Right atrium auricular region (tissue), 2 donors: ENCODE measurements around the gene RPL18A. TPM values are rescaled to one million over a fixed set of nuclear protein-coding genes. Genes with fewer than 3 reads are reported as not detected.

Experiments used
- DNase-seq: peaks from one replicate; pipeline ENCODE4 v3.0.0-alpha.2; 2019; ENCODE audit warnings: low spot score
- H3K27ac ChIP-seq, 2 donors: fragments of 200-600 bp; sonication (generic); 1 replicate in 1 of 2; 2 replicates in 1 of 2; pipeline ENCODE4 v1.5.1; 2016 to 2019
- H3K27me3 ChIP-seq, 2 donors: fragments of 200-600 bp; sonication (generic); one replicate each; pipeline versions ENCODE4 v1.5.1 to v1.6.0; 2017 to 2019
- H3K36me3 ChIP-seq: fragments of 200-600 bp; sonication (generic); one replicate; pipeline ENCODE4 v1.5.1; 2016
- H3K4me1 ChIP-seq, 2 donors: fragments of 200-600 bp; sonication (generic); one replicate each; pipeline versions ENCODE4 v1.5.1 to v1.6.0; 2017 to 2019
- H3K4me3 ChIP-seq, 2 donors: fragments of 200-600 bp; sonication (generic); 1 replicate in 1 of 2; 2 replicates in 1 of 2; pipeline ENCODE4 v1.5.1; 2017 to 2019; ENCODE audit warnings: mild to moderate bottlenecking in 1 of 2, moderate library complexity in 1 of 2
- H3K9me3 ChIP-seq, 2 donors: fragments of 200-600 bp; sonication (generic); one replicate each; pipeline ENCODE4 v1.5.1; 2019
- CTCF ChIP-seq, 2 donors: fragments of 200-600 bp; sonication (generic); IDR thresholded peaks; one replicate each; pipeline ENCODE4 v1.5.1; 2019; ENCODE audit warnings: antibody characterized with exemption in 2 of 2
- total RNA-seq, 2 donors: library from RNA; depleted of rRNA; stranded (reverse); fragments of >200 nt; gene quantifications; one replicate each; pipeline ENCODE4 v1.1.0, GENCODE V29; 2016

The RPL18A gene
- total RNA-seq, 2 donors from 2014 or later: 496 to 916 TPM

GRCh38 chr19:17868669-17869068, 9.0 kb downstream of the RPL18A start:
- no peak for DNase-seq
- no peak overlapping the region for H3K4me3 ChIP-seq
- no peaks in the 10 kb centered on the region for H3K9me3 ChIP-seq
- TF ChIP-seq CTCF (IDR thresholded peaks at IDR 0.05): no peak
- peaks cover 24 to 27% of the 10 kb centered on the region in 2 donors for H3K27me3 ChIP-seq
- peaks cover 24% of the 10 kb centered on the region for H3K36me3 ChIP-seq
- H3K27ac ChIP-seq: no peak overlapping the region
- H3K4me1 ChIP-seq: peaks cover 0 to 19% of the 10 kb centered on the region in 2 donors

- H3K9me3 ChIP-seq: no peaks in the 10 kb centered on the region
- no peak for TF ChIP-seq CTCF (IDR thresholded peaks at IDR 0.05)
- peaks cover 28 to 31% of the 10 kb centered on the region in 2 donors for H3K27me3 ChIP-seq
- peaks cover 20% of the 10 kb centered on the region for H3K36me3 ChIP-seq
- no peak overlapping the region for H3K27ac ChIP-seq
- peaks cover 0 to 24% of the 10 kb centered on the region in 2 donors for H3K4me1 ChIP-seq
- DNase-seq: no peak
- no peak overlapping the region for H3K4me3 ChIP-seq
These were observed 9.5 kb downstream of the RPL18A start for GRCh38 chr19:17869114-17869608.

GRCh38 chr19:17871032-17871877, 11.5 kb downstream of the RPL18A start:
- Histone ChIP-seq H3K27ac (no peak overlapping the region), H3K36me3 (peaks cover under 1% of the 10 kb centered on the region), H3K4me1 (peaks cover 0 to 26% of the 10 kb centered on the region in 2 donors), H3K9me3 (no peaks in the 10 kb centered on the region), H3K4me3 (no peak overlapping the region), H3K27me3 (peaks cover 28 to 31% of the 10 kb centered on the region in 2 donors)
- no peak for DNase-seq
- TF ChIP-seq CTCF (IDR thresholded peaks at IDR 0.05): no peak

GRCh38 chr19:17871878-17872250, 12.2 kb downstream of the RPL18A start, which contains the start of gene SLC5A5:
Gene SLC5A5 (plus strand): TSS chr19:17871945. CDS start chr19:17872320, 375 bp downstream.
- Histone ChIP-seq H3K4me3 (no peak within 1 kb of the TSS), H3K27me3 (peaks cover 28 to 31% of the 10 kb centered on the region in 2 donors), H3K9me3 (no peaks in the 10 kb centered on the region), H3K36me3 (no peaks in the 10 kb centered on the region), H3K4me1 (peaks cover 0 to 26% of the 10 kb centered on the region in 2 donors), H3K27ac (no peak within 1 kb of the TSS)
- TF ChIP-seq CTCF (IDR thresholded peaks at IDR 0.05): no peak
- no peak for DNase-seq

GRCh38 chr19:17872251-17873001, 12.7 kb downstream of the RPL18A start:
- H3K9me3 ChIP-seq: no peaks in the 10 kb centered on the region
- peaks cover 28 to 31% of the 10 kb centered on the region in 2 donors for H3K27me3 ChIP-seq
- peaks cover 0 to 26% of the 10 kb centered on the region in 2 donors for H3K4me1 ChIP-seq
- no peak overlapping the region for H3K27ac ChIP-seq
- DNase-seq: no peak
- no peak for TF ChIP-seq CTCF (IDR thresholded peaks at IDR 0.05)
- H3K4me3 ChIP-seq: no peak overlapping the region
- no peaks in the 10 kb centered on the region for H3K36me3 ChIP-seq
